ENCODE results near the gene SPIRE1. TPM values are rescaled to one million over a fixed set of nuclear protein-coding genes. Genes with fewer than 3 reads are reported as not detected.

Gene SPIRE1
- total RNA-seq, 2 experiments from 2014 or later = 0.19 to 2.4 TPM

- H3K9me2 ChIP-seq (ENCODE audit: insufficient read depth, low read length) = no peaks in the 10 kb centered on the region
- no peak for DNase-seq (ENCODE audit: low spot score)
- H3K4me3 ChIP-seq (ENCODE audit: low read depth, low read length, poor library complexity, severe bottlenecking) = no peak overlapping the region
- ChIA-PET POLR2A (interaction anchor here (0.9 kb wide), 1 partner anchor 12 kb away, joined by 3 read pairs; no protein-coding TSS in a partner anchor), CTCF (ENCODE audit: unreplicated experiment) (no interaction called here)
- no peak overlapping the region for H3K27ac ChIP-seq (ENCODE audit: low read depth, low read length, poor library complexity, severe bottlenecking)
- H3K79me2 ChIP-seq (ENCODE audit: insufficient read depth, low read depth, low read length) = no peaks in the 10 kb centered on the region
- no peaks in the 10 kb centered on the region for H3K36me3 ChIP-seq (ENCODE audit: insufficient read depth, low read length)
- intact Hi-C loops (cut with micrococcal nuclease; ENCODE audit: unreplicated experiment) = no loop called here
- H4K20me1 ChIP-seq (ENCODE audit: insufficient read depth, low read length) = no peaks in the 10 kb centered on the region
- no peaks in the 10 kb centered on the region for H3K9me3 ChIP-seq (ENCODE audit: low read length)
- TF ChIP-seq EZH2phosphoT487 (IDR thresholded peaks at IDR 0.05; ENCODE audit: borderline replicate concordance, low read depth, low read length) (no peak), CTCF (conservative IDR thresholded peaks at IDR 0.05; ENCODE audit: low read length) (no peak)
- no TSS peak for BruUV-seq (replicated peaks)
- H3K4me1 ChIP-seq (ENCODE audit: insufficient read depth, low read length, poor library complexity, severe bottlenecking) = no peaks in the 10 kb centered on the region
- H2AFZ ChIP-seq (ENCODE audit: low read length) = no peak overlapping the region
- H3K4me2 ChIP-seq (ENCODE audit: low read length) = no peak overlapping the region
Measured at GRCh38 chr18:12640881-12641200, 17.1 kb downstream of the SPIRE1 start.

- no peak overlapping the region for H2AFZ ChIP-seq (ENCODE audit: low read length)
- DNase-seq (ENCODE audit: low spot score) = no peak
- no peaks in the 10 kb centered on the region for H3K79me2 ChIP-seq (ENCODE audit: insufficient read depth, low read depth, low read length)
- no peaks in the 10 kb centered on the region for H3K9me3 ChIP-seq (ENCODE audit: low read length)
- H3K36me3 ChIP-seq (ENCODE audit: insufficient read depth, low read length) = no peaks in the 10 kb centered on the region
- BruUV-seq (replicated peaks) = no TSS peak
- no peaks in the 10 kb centered on the region for H3K4me1 ChIP-seq (ENCODE audit: insufficient read depth, low read length, poor library complexity, severe bottlenecking)
- CTCF ChIA-PET (ENCODE audit: unreplicated experiment) = no interaction called here
- POLR2A ChIA-PET = interaction anchor here (0.7 to 0.9 kb wide), 2 partner anchors 12 to 263 kb away, joined by 3 to 4 read pairs; partner anchors contain the start of gene AFG3L2
- H3K27ac ChIP-seq (ENCODE audit: low read depth, low read length, poor library complexity, severe bottlenecking) = no peak overlapping the region
- intact Hi-C loops (cut with micrococcal nuclease; ENCODE audit: unreplicated experiment) = no loop called here
- no peak for TF ChIP-seq CTCF (conservative IDR thresholded peaks at IDR 0.05; ENCODE audit: low read length)
- no peak for TF ChIP-seq EZH2phosphoT487 (IDR thresholded peaks at IDR 0.05; ENCODE audit: borderline replicate concordance, low read depth, low read length)
- no peaks in the 10 kb centered on the region for H3K9me2 ChIP-seq (ENCODE audit: insufficient read depth, low read length)
- no peak overlapping the region for H3K4me3 ChIP-seq (ENCODE audit: low read depth, low read length, poor library complexity, severe bottlenecking)
- H3K4me2 ChIP-seq (ENCODE audit: low read length) = no peak overlapping the region
- no peaks in the 10 kb centered on the region for H4K20me1 ChIP-seq (ENCODE audit: insufficient read depth, low read length)
Measured at GRCh38 chr18:12639990-12640880, 17.7 kb downstream of the SPIRE1 start.

- CTCF ChIA-PET (ENCODE audit: unreplicated experiment) = no interaction called here
- H4K20me1 ChIP-seq (ENCODE audit: insufficient read depth, low read length) = no peaks in the 10 kb centered on the region
- H3K27ac ChIP-seq (ENCODE audit: low read depth, low read length, poor library complexity, severe bottlenecking) = no peak overlapping the region
- H3K36me3 ChIP-seq (ENCODE audit: insufficient read depth, low read length) = no peaks in the 10 kb centered on the region
- H3K9me2 ChIP-seq (ENCODE audit: insufficient read depth, low read length) = no peaks in the 10 kb centered on the region
- POLR2A ChIA-PET = interaction anchor here (0.7 kb wide), 1 partner anchor 241 kb away, joined by 4 read pairs; no protein-coding TSS in a partner anchor
- no peaks in the 10 kb centered on the region for H3K4me1 ChIP-seq (ENCODE audit: insufficient read depth, low read length, poor library complexity, severe bottlenecking)
- H3K4me2 ChIP-seq (ENCODE audit: low read length) = no peak overlapping the region
- DNase-seq (ENCODE audit: low spot score) = no peak
- no peak overlapping the region for H3K4me3 ChIP-seq (ENCODE audit: low read depth, low read length, poor library complexity, severe bottlenecking)
- intact Hi-C loops (cut with micrococcal nuclease; ENCODE audit: unreplicated experiment) = no loop called here
- no TSS peak for BruUV-seq (replicated peaks)
- H3K79me2 ChIP-seq (ENCODE audit: insufficient read depth, low read depth, low read length) = no peaks in the 10 kb centered on the region
- no peak overlapping the region for H2AFZ ChIP-seq (ENCODE audit: low read length)
- H3K9me3 ChIP-seq (ENCODE audit: low read length) = no peaks in the 10 kb centered on the region
- TF ChIP-seq CTCF (conservative IDR thresholded peaks at IDR 0.05; ENCODE audit: low read length) (no peak), EZH2phosphoT487 (IDR thresholded peaks at IDR 0.05; ENCODE audit: borderline replicate concordance, low read depth, low read length) (no peak)
Measured at GRCh38 chr18:12638644-12639124, 19.2 kb downstream of the SPIRE1 start.
